Endothelial cell of umbilical vein (primary cell): ENCODE measurements around the gene ERCC1. TPM values are rescaled to one million over a fixed set of nuclear protein-coding genes. Genes with fewer than 3 reads are reported as not detected.

Experiments used
- BruUV-seq: library from RNA; stranded (reverse); fragments of 400-500 nt; replicated peaks from 2 replicates; lab custom pipeline; 2021; lab: Mats Ljungman, UMichigan
- CTCF ChIA-PET: fragments of 300-600, 350-600 bp; sonication (Branson Sonifier 250); formaldehyde crosslinking; loops from one replicate; lab custom pipeline; 2021; ENCODE audit warnings: antibody characterized with exemption, inconsistent platforms; lab: Charles Lee
- POLR2A ChIA-PET: fragments of 300-600, 350-600 bp; sonication (Branson Sonifier 250); formaldehyde crosslinking; loops from one replicate; lab custom pipeline; 2021; ENCODE audit warnings: antibody characterized with exemption, inconsistent platforms; lab: Charles Lee
- DNase-seq: peaks from one replicate; pipeline ENCODE4 v3.0.0-alpha.2; 2011; ENCODE audit warnings: low read depth, low spot score
- FAIRE-seq: peaks from 2 replicates; lab custom pipeline; 2011; peaks lifted over from hg19 to GRCh38; lab: Jason Lieb, UNC
- H2AFZ ChIP-seq: 2 replicates; pipeline ENCODE4 v1.6.0; 2012; ENCODE audit warnings: low read depth, low read length, control low read depth, inconsistent platforms
- H3K27ac ChIP-seq: 2 replicates; pipeline ENCODE4 v1.5.1; 2011; ENCODE audit warnings: low read depth, mild to moderate bottlenecking, control low read depth, low read length, moderate library complexity; ENCODE audit not compliant: insufficient read depth
- H3K27me3 ChIP-seq, 2 experiments: 2 replicates each; pipeline versions ENCODE4 v1.6.0 to v1.6.1; 2011; ENCODE audit warnings: low read length in 2 of 2, mixed read lengths in 1 of 2; ENCODE audit not compliant: control insufficient read depth in 2 of 2, insufficient read depth in 2 of 2
- H3K36me3 ChIP-seq, 2 experiments: 2 replicates in 1 of 2; 3 replicates in 1 of 2; pipeline ENCODE4 v1.5.1; 2011; ENCODE audit warnings: low read length in 2 of 2, mild to moderate bottlenecking in 1 of 2, moderate library complexity in 1 of 2; ENCODE audit not compliant: control insufficient read depth in 2 of 2, insufficient read depth in 2 of 2; ENCODE audit errors: extremely low read depth in 1 of 2
- H3K4me1 ChIP-seq: 3 replicates; pipeline ENCODE4 v1.5.1; 2011; ENCODE audit warnings: mild to moderate bottlenecking, low read length; ENCODE audit not compliant: control insufficient read depth, insufficient read depth; ENCODE audit errors: extremely low read depth
- H3K4me2 ChIP-seq: 2 replicates; pipeline ENCODE4 v1.6.1; 2011; ENCODE audit warnings: low read length, control low read depth, mixed read lengths; ENCODE audit not compliant: insufficient read depth
- H3K4me3 ChIP-seq, 3 experiments: fragments of 200-600 bp in 1 of 3; sonication (generic), shearing (Covaris generic) in 1 of 3; replicated peaks in 1 of 3; 2 replicates each; pipeline ENCODE4 v1.5.1; 2011 to 2016; ENCODE audit warnings: control low read depth in 3 of 3, low read length in 3 of 3, mild to moderate bottlenecking in 2 of 3, inconsistent platforms in 1 of 3, low read depth in 1 of 3, moderate library complexity in 1 of 3; ENCODE audit not compliant: insufficient read depth in 1 of 3
- H3K79me2 ChIP-seq: 2 replicates; pipeline ENCODE4 v1.6.0; 2012; ENCODE audit warnings: low read length, inconsistent platforms; ENCODE audit not compliant: control insufficient read depth, insufficient read depth
- H3K9ac ChIP-seq: replicated peaks from 2 replicates; pipeline ENCODE3; 2011; ENCODE audit warnings: low read length, control low read depth; ENCODE audit not compliant: insufficient read depth; ENCODE audit errors: extremely low read depth
- H3K9me1 ChIP-seq: replicated peaks from 3 replicates; pipeline ENCODE4 v1.6.0; 2011; ENCODE audit warnings: mild to moderate bottlenecking, low read length; ENCODE audit not compliant: control insufficient read depth, insufficient read depth; ENCODE audit errors: extremely low read depth
- H3K9me3 ChIP-seq: replicated peaks from 2 replicates; pipeline ENCODE4 v1.5.1; 2012; ENCODE audit warnings: low read length, inconsistent platforms; ENCODE audit not compliant: control insufficient read depth, insufficient read depth
- H4K20me1 ChIP-seq: replicated peaks from 2 replicates; pipeline ENCODE3; 2011; ENCODE audit warnings: mild to moderate bottlenecking, low read length; ENCODE audit not compliant: control insufficient read depth, insufficient read depth; ENCODE audit errors: extremely low read depth
- EZH2 ChIP-seq: IDR thresholded peaks from 2 replicates; pipeline ENCODE4 v1.6.1; 2012; ENCODE audit warnings: borderline replicate concordance, low read depth, mild to moderate bottlenecking, moderate library complexity, low read length, inconsistent platforms; ENCODE audit not compliant: severe bottlenecking
- FOS ChIP-seq: IDR thresholded peaks from 2 replicates; pipeline ENCODE4 v1.6.1; 2011; ENCODE audit warnings: mild to moderate bottlenecking, low read length, moderate library complexity, borderline replicate concordance; ENCODE audit not compliant: insufficient read depth
- GATA2 ChIP-seq: IDR thresholded peaks from 2 replicates; pipeline ENCODE4 v1.7.0; 2011; ENCODE audit warnings: low read depth, mild to moderate bottlenecking, moderate library complexity, mixed read lengths, low read length; ENCODE audit not compliant: insufficient read length, insufficient read depth
- JUN ChIP-seq: IDR thresholded peaks from 2 replicates; pipeline ENCODE4 v1.6.1; 2011; ENCODE audit warnings: borderline replicate concordance, low read depth; ENCODE audit not compliant: insufficient read length, insufficient read depth
- MYC ChIP-seq: IDR thresholded peaks from one replicate; pipeline ENCODE4 v1.6.1; 2011; ENCODE audit warnings: mild to moderate bottlenecking, low read depth, low read length
- POLR2A ChIP-seq: IDR thresholded peaks from 2 replicates; pipeline ENCODE4 v1.6.1; 2012; ENCODE audit warnings: low read depth, mild to moderate bottlenecking, control low read depth, low read length
- POLR2AphosphoS5 ChIP-seq: IDR thresholded peaks from 2 replicates; pipeline ENCODE4 v1.6.1; 2012; ENCODE audit warnings: low read depth, mild to moderate bottlenecking, control low read depth, low read length, moderate library complexity; ENCODE audit not compliant: insufficient read depth
- dilution Hi-C: fragments of 300-500 bp; cut with MboI; formaldehyde crosslinking; loops from one replicate; pipeline ENCODE4 v1.15.0; 2019; ENCODE audit warnings: low sequenced_read_pairs; ENCODE audit not compliant: extremely low pct_ligation_motif_present
- intact Hi-C: fragments of 100-400 bp; cut with micrococcal nuclease; formaldehyde crosslinking; loops from one replicate; pipeline ENCODE4 v1.10.0; 2022
- polyA plus RNA-seq, 4 experiments: library from polyadenylated mRNA; depleted of rRNA in 3 of 4; stranded (reverse) in 3 of 4; unstranded in 1 of 4; fragments of >200 nt; gene quantifications; 2 replicates each; pipeline versions ENCODE4 v1.2.1 to v1.2.3, GENCODE V29; 2011 to 2012; ENCODE audit warnings: missing spikeins in 1 of 4
- total RNA-seq: library from RNA; stranded (reverse); gene quantifications from 2 replicates; pipeline ENCODE4 v1.2.3, GENCODE V29; 2021
- TF ChIP-seq, protein P1 (sequence below), 2 donors: IDR thresholded peaks; 1 replicate in 1 of 2; 2 replicates in 1 of 2; pipeline ENCODE4 v1.5.1; 2011; ENCODE audit warnings: low read length in 2 of 2, mild to moderate bottlenecking in 2 of 2, moderate library complexity in 2 of 2, control low read depth in 1 of 2, inconsistent platforms in 1 of 2, low read depth in 1 of 2; ENCODE audit not compliant: insufficient read depth in 1 of 2; ENCODE audit errors: extremely low read depth in 1 of 2
- TF ChIP-seq, protein P2 (sequence below): IDR thresholded peaks from 2 replicates; pipeline ENCODE4 v1.6.1; 2011; ENCODE audit not compliant: insufficient read depth, insufficient read length

The ERCC1 gene
- total and polyA plus RNA-seq, 2 donors (not counting 3 experiments of a cell fraction or from before 2014, with no cell fraction given), result 81.8 to 126 TPM

GRCh38 chr19:45420871-45421270, 2.8 kb downstream of the ERCC1 start:
- H2AFZ ChIP-seq, result no peak overlapping the region
- no peaks in the 10 kb centered on the region for H3K9me3 ChIP-seq
- no peaks in the 10 kb centered on the region for H4K20me1 ChIP-seq
- no peak overlapping the region for H3K4me2 ChIP-seq
- H3K79me2 ChIP-seq, result peaks cover 27% of the 10 kb centered on the region
- dilution Hi-C loops (no loop called here), intact Hi-C loops (no loop called here)
- BruUV-seq, result no TSS peak
- FAIRE-seq, result no peak
- H3K36me3 ChIP-seq, result peaks cover 2 to 11% of the 10 kb centered on the region in 2 experiments
- POLR2A ChIA-PET, result no interaction called here
- no peak overlapping the region for H3K4me3 ChIP-seq
- no peak overlapping the region for H3K27ac ChIP-seq
- CTCF ChIA-PET, result interaction anchor here (0.9 to 1.8 kb wide), 3 partner anchors 17 to 19 kb away, joined by 3 to 8 read pairs (median 4); no protein-coding TSS in a partner anchor
- no peak overlapping the region for H3K9ac ChIP-seq
- H3K27me3 ChIP-seq, result no peaks in the 10 kb centered on the region
- TF ChIP-seq MYC (no peak), FOS (no peak)
- no peaks in the 10 kb centered on the region for H3K9me1 ChIP-seq
- DNase-seq, result no peak
- peaks cover 30% of the 10 kb centered on the region for H3K4me1 ChIP-seq

DNA sequence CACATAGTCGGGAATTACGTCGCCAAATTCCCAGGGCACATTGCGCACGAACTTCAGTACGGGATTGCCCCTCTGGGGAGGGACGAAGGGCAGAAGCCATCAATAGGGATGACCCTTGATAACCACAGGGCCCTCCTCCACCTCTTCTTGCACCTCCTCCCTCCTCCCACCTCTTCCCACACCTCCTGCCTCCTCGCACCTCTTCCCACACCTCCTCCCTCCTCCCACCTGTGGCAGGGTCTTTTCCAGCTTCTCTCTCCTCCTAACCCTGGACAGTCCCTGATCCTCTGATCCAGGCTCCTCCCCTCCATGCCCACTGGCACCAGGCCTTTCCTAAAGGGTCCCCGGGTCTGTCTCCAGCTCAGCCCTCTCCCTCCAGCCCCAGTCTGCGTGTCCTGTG, 3.4 kb downstream of the ERCC1 start:
- H3K4me2 ChIP-seq, result no peak overlapping the region
- peaks cover 27% of the 10 kb centered on the region for H3K79me2 ChIP-seq
- CTCF ChIA-PET, result interaction anchor here (0.9 kb wide), 1 partner anchor 17 kb away, joined by 3 read pairs; no protein-coding TSS in a partner anchor
- FAIRE-seq, result no peak
- no peak overlapping the region for H3K9ac ChIP-seq
- peaks cover 24% of the 10 kb centered on the region for H3K4me1 ChIP-seq
- H4K20me1 ChIP-seq, result no peaks in the 10 kb centered on the region
- H3K27me3 ChIP-seq, result no peaks in the 10 kb centered on the region
- dilution Hi-C loops, result no loop called here
- H3K36me3 ChIP-seq, result peaks cover 2 to 11% of the 10 kb centered on the region in 2 experiments
- H3K9me3 ChIP-seq, result no peaks in the 10 kb centered on the region
- intact Hi-C loops, result no loop called here
- no peak for DNase-seq
- H2AFZ ChIP-seq, result no peak overlapping the region
- H3K4me3 ChIP-seq, result no peak overlapping the region
- POLR2A ChIA-PET, result interaction anchor here (0.8 kb wide), 1 partner anchor 49 kb away, joined by 3 read pairs; no protein-coding TSS in a partner anchor
- BruUV-seq, result no TSS peak
- no peak overlapping the region for H3K27ac ChIP-seq
- no peaks in the 10 kb centered on the region for H3K9me1 ChIP-seq
- TF ChIP-seq MYC (no peak), EZH2 (no peak), JUN (no peak), FOS (no peak), POLR2A (no peak), POLR2AphosphoS5 (no peak), GATA2 (no peak)
- TF ChIP-seq, protein P1, sequence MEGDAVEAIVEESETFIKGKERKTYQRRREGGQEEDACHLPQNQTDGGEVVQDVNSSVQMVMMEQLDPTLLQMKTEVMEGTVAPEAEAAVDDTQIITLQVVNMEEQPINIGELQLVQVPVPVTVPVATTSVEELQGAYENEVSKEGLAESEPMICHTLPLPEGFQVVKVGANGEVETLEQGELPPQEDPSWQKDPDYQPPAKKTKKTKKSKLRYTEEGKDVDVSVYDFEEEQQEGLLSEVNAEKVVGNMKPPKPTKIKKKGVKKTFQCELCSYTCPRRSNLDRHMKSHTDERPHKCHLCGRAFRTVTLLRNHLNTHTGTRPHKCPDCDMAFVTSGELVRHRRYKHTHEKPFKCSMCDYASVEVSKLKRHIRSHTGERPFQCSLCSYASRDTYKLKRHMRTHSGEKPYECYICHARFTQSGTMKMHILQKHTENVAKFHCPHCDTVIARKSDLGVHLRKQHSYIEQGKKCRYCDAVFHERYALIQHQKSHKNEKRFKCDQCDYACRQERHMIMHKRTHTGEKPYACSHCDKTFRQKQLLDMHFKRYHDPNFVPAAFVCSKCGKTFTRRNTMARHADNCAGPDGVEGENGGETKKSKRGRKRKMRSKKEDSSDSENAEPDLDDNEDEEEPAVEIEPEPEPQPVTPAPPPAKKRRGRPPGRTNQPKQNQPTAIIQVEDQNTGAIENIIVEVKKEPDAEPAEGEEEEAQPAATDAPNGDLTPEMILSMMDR (IDR thresholded peaks at IDR 0.05; ENCODE audit: extremely low read depth in 1 of 2, insufficient read depth in 1 of 2, low read depth in 1 of 2, low read length in 2 of 2), result no peak
- TF ChIP-seq, protein P2, sequence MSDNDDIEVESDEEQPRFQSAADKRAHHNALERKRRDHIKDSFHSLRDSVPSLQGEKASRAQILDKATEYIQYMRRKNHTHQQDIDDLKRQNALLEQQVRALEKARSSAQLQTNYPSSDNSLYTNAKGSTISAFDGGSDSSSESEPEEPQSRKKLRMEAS, result no peak
